Mesenchymal stem cell (in vitro differentiated cells and primary cell): ENCODE data around the gene TNNC1.

ENCODE experiments used
- DNase-seq: peaks from one replicate; pipeline ENCODE4 v3.0.0-alpha.2; 2013
- H2AFZ ChIP-seq: one replicate; pipeline ENCODE4 v1.6.1; 2013; ENCODE audit warnings: low read depth, mild to moderate bottlenecking, control low read depth, inconsistent platforms, low read length, moderate library complexity
- H2AK5ac ChIP-seq: 2 replicates; pipeline ENCODE4 v1.6.1; 2013; ENCODE audit warnings: low read length, moderate library complexity, mild to moderate bottlenecking, inconsistent platforms; ENCODE audit not compliant: severe bottlenecking
- H2BK120ac ChIP-seq: one replicate; pipeline ENCODE4 v1.6.1; 2013; ENCODE audit warnings: low read depth, mild to moderate bottlenecking, inconsistent platforms, low read length, moderate library complexity
- H2BK12ac ChIP-seq, 2 experiments: one replicate each; pipeline ENCODE4 v1.6.1; 2013; ENCODE audit warnings: inconsistent platforms in 2 of 2, low read length in 2 of 2, mild to moderate bottlenecking in 2 of 2, moderate library complexity in 2 of 2, control low read depth in 1 of 2
- H2BK15ac ChIP-seq: one replicate; pipeline ENCODE4 v1.6.1; 2013; ENCODE audit warnings: mild to moderate bottlenecking, low read depth, inconsistent platforms; ENCODE audit not compliant: poor library complexity, severe bottlenecking
- H2BK5ac ChIP-seq: 2 replicates; pipeline ENCODE4 v1.6.1; 2013; ENCODE audit warnings: low read depth, mild to moderate bottlenecking, low read length, control low read depth, inconsistent platforms; ENCODE audit not compliant: poor library complexity, severe bottlenecking
- H3K14ac ChIP-seq, 2 experiments: one replicate each; pipeline ENCODE4 v1.6.1; 2013; ENCODE audit warnings: inconsistent platforms in 2 of 2, low read length in 2 of 2, control low read depth in 1 of 2, mild to moderate bottlenecking in 1 of 2, moderate library complexity in 1 of 2
- H3K18ac ChIP-seq, 2 experiments: one replicate each; pipeline ENCODE4 v1.6.1; 2013; ENCODE audit warnings: inconsistent platforms in 2 of 2, low read length in 2 of 2, control low read depth in 1 of 2, low read depth in 1 of 2, mild to moderate bottlenecking in 1 of 2
- H3K23ac ChIP-seq, 2 experiments: one replicate each; pipeline ENCODE4 v1.6.1; 2013; ENCODE audit warnings: inconsistent platforms in 2 of 2, low read length in 2 of 2, mild to moderate bottlenecking in 2 of 2, moderate library complexity in 2 of 2, control low read depth in 1 of 2
- H3K27ac ChIP-seq: 2 replicates; pipeline ENCODE4 v1.5.1; 2013; ENCODE audit warnings: mild to moderate bottlenecking, moderate library complexity, low read length, control low read depth, inconsistent platforms; ENCODE audit not compliant: poor library complexity, severe bottlenecking
- H3K27me3 ChIP-seq, 2 experiments: 2 replicates each; pipeline versions ENCODE4 v1.6.1 to v1.7.0; 2013; ENCODE audit warnings: low read length in 2 of 2, mild to moderate bottlenecking in 2 of 2, moderate library complexity in 2 of 2, control low read depth in 1 of 2, inconsistent platforms in 1 of 2; ENCODE audit not compliant: control insufficient read depth in 1 of 2, insufficient read depth in 1 of 2
- H3K36me3 ChIP-seq, 2 experiments: 2 replicates each; pipeline versions ENCODE4 v1.6.1 to v1.7.0; 2013; ENCODE audit warnings: low read length in 2 of 2, control low read depth in 1 of 2, inconsistent platforms in 1 of 2, low read depth in 1 of 2, mild to moderate bottlenecking in 1 of 2; ENCODE audit not compliant: insufficient read depth in 2 of 2, control insufficient read depth in 1 of 2
- H3K4ac ChIP-seq, 2 experiments: one replicate each; pipeline ENCODE4 v1.6.1; 2013; ENCODE audit warnings: inconsistent platforms in 2 of 2, low read length in 2 of 2, mild to moderate bottlenecking in 2 of 2, moderate library complexity in 2 of 2, control low read depth in 1 of 2, low read depth in 1 of 2
- H3K4me1 ChIP-seq: 2 replicates; pipeline ENCODE4 v1.6.1; 2013; ENCODE audit warnings: low read depth, low read length, control low read depth; ENCODE audit not compliant: control insufficient read depth, insufficient read depth
- H3K4me2 ChIP-seq: 2 replicates; pipeline ENCODE4 v1.6.1; 2013; ENCODE audit warnings: low read length, mild to moderate bottlenecking, inconsistent platforms; ENCODE audit not compliant: poor library complexity, severe bottlenecking
- H3K4me3 ChIP-seq, 2 experiments: 2 replicates each; pipeline versions ENCODE4 v1.5.1 to v1.7.0; 2013; ENCODE audit warnings: low read length in 2 of 2, mild to moderate bottlenecking in 2 of 2, control low read depth in 1 of 2, low read depth in 1 of 2; ENCODE audit not compliant: insufficient read depth in 1 of 2
- H3K79me1 ChIP-seq: replicated peaks from 2 replicates; pipeline ENCODE4 v1.6.1; 2013; ENCODE audit warnings: mild to moderate bottlenecking, control low read depth, low read length, inconsistent platforms; ENCODE audit not compliant: poor library complexity, severe bottlenecking
- H3K9ac ChIP-seq: 2 replicates; pipeline ENCODE4 v1.7.0; 2013; ENCODE audit warnings: mild to moderate bottlenecking, low read length, moderate library complexity
- H3K9me3 ChIP-seq: 2 replicates; pipeline ENCODE4 v1.7.0; 2013; ENCODE audit warnings: mild to moderate bottlenecking, low read length; ENCODE audit not compliant: control insufficient read depth
- H4K8ac ChIP-seq: one replicate; pipeline ENCODE4 v1.6.1; 2013; ENCODE audit warnings: inconsistent platforms, mild to moderate bottlenecking, low read length, moderate library complexity
- H4K91ac ChIP-seq: one replicate; pipeline ENCODE4 v1.6.1; 2013; ENCODE audit warnings: mild to moderate bottlenecking, low read length, inconsistent platforms
- WGBS: methylation state at CpG from one replicate; pipeline ENCODE4 v1.1.7; 2013; ENCODE audit warnings: mixed read lengths; 5-methylcytosine and 5-hydroxymethylcytosine counted together

The TNNC1 gene

GRCh38 chr3:52494445-52494844 is 40.6 kb upstream of the TNNC1 start:
- H2AK5ac ChIP-seq = no peak overlapping the region
- no peak overlapping the region for H3K4ac ChIP-seq
- no peak overlapping the region for H3K23ac ChIP-seq
- peaks cover 40 to 53% of the 10 kb centered on the region in 2 experiments for H3K36me3 ChIP-seq
- no peak overlapping the region for H2BK5ac ChIP-seq
- peaks cover 17% of the 10 kb centered on the region for H3K79me1 ChIP-seq
- no peak overlapping the region for H3K14ac ChIP-seq
- no peaks in the 10 kb centered on the region for H3K9me3 ChIP-seq
- no peaks in the 10 kb centered on the region for H3K27me3 ChIP-seq
- H3K4me1 ChIP-seq = peaks cover 68% of the 10 kb centered on the region
- no peak overlapping the region for H2BK15ac ChIP-seq
- no peak overlapping the region for H2AFZ ChIP-seq
- peak overlapping the region in 1 of 2 experiments; percentile 26 for H3K18ac ChIP-seq
- H3K9ac ChIP-seq = no peak overlapping the region
- peak overlapping the region in 1 of 2 experiments; percentile 17 for H2BK12ac ChIP-seq
- H3K27ac ChIP-seq = no peak overlapping the region
- no peak for DNase-seq
- no peak overlapping the region for H2BK120ac ChIP-seq
- 89% methylated on average over 7 of the region's 7 CpGs for WGBS
- H3K4me3 ChIP-seq = no peak overlapping the region
- no peak overlapping the region for H4K8ac ChIP-seq
- no peak overlapping the region for H4K91ac ChIP-seq
- H3K4me2 ChIP-seq = no peak overlapping the region

GRCh38 chr3:52493232-52494017 is 39.6 kb upstream of the TNNC1 start:
- Histone ChIP-seq H2BK15ac (no peak overlapping the region), H2BK120ac (no peak overlapping the region), H3K27ac (no peak overlapping the region), H3K9me3 (no peaks in the 10 kb centered on the region), H3K4me2 (no peak overlapping the region), H3K9ac (no peak overlapping the region), H4K8ac (no peak overlapping the region), H3K36me3 (peaks cover 48 to 63% of the 10 kb centered on the region in 2 experiments), H4K91ac (peak overlapping the region; percentile 2), H3K4me1 (peaks cover 66% of the 10 kb centered on the region), H2BK12ac (no peak overlapping the region), H2AK5ac (no peak overlapping the region), H3K23ac (no peak overlapping the region), H3K79me1 (peaks cover 17% of the 10 kb centered on the region), H3K4me3 (no peak overlapping the region), H3K18ac (peak overlapping the region in 1 of 2 experiments; percentile 9), H2BK5ac (no peak overlapping the region), H3K14ac (no peak overlapping the region), H3K27me3 (no peaks in the 10 kb centered on the region), H2AFZ (no peak overlapping the region), H3K4ac (no peak overlapping the region)
- 93% methylated on average over 7 of the region's 7 CpGs for WGBS
- DNase-seq = no peak

- H4K8ac ChIP-seq = no peak overlapping the region
- no peak for DNase-seq
- no peak overlapping the region for H4K91ac ChIP-seq
- no peak overlapping the region for H3K27ac ChIP-seq
- H2BK15ac ChIP-seq = no peak overlapping the region
- H2AFZ ChIP-seq = no peak overlapping the region
- no peak overlapping the region for H3K23ac ChIP-seq
- H3K4me2 ChIP-seq = no peak overlapping the region
- H2AK5ac ChIP-seq = no peak overlapping the region
- no peak overlapping the region for H2BK5ac ChIP-seq
- H3K27me3 ChIP-seq = no peaks in the 10 kb centered on the region
- H3K4me3 ChIP-seq = no peak overlapping the region
- no peak overlapping the region for H3K9ac ChIP-seq
- peaks cover 21% of the 10 kb centered on the region for H3K79me1 ChIP-seq
- no peak overlapping the region for H2BK12ac ChIP-seq
- 97% methylated on average over 21 of the region's 21 CpGs for WGBS
- no peaks in the 10 kb centered on the region for H3K9me3 ChIP-seq
- no peak overlapping the region for H3K4ac ChIP-seq
- H3K36me3 ChIP-seq = peaks cover 62 to 76% of the 10 kb centered on the region in 2 experiments
- no peak overlapping the region for H2BK120ac ChIP-seq
- H3K18ac ChIP-seq = no peak overlapping the region
- no peak overlapping the region for H3K14ac ChIP-seq
- H3K4me1 ChIP-seq = peaks cover 59% of the 10 kb centered on the region
Observed at GRCh38 chr3:52492059-52492458, 38.2 kb upstream of the TNNC1 start.

GRCh38 chr3:52490939-52491526 is 37.2 kb upstream of the TNNC1 start:
- no peak overlapping the region for H4K8ac ChIP-seq
- peak overlapping the region; percentile 23 to 62 for H3K18ac ChIP-seq
- no peak overlapping the region for H2BK120ac ChIP-seq
- H3K4me3 ChIP-seq = no peak overlapping the region
- DNase-seq = peak; percentile 72
- H3K9ac ChIP-seq = no peak overlapping the region
- peaks cover 72 to 87% of the 10 kb centered on the region in 2 experiments for H3K36me3 ChIP-seq
- H2AK5ac ChIP-seq = peak overlapping the region; percentile 44
- no peak overlapping the region for H2BK12ac ChIP-seq
- H3K79me1 ChIP-seq = peaks cover 26% of the 10 kb centered on the region
- no peak overlapping the region for H3K4ac ChIP-seq
- peaks cover 52% of the 10 kb centered on the region for H3K4me1 ChIP-seq
- peak overlapping the region; percentile 0 for H4K91ac ChIP-seq
- H2AFZ ChIP-seq = no peak overlapping the region
- H3K27ac ChIP-seq = peak overlapping the region; percentile 77
- no peaks in the 10 kb centered on the region for H3K9me3 ChIP-seq
- WGBS = 71% methylated on average over 23 of the region's 23 CpGs
- no peaks in the 10 kb centered on the region for H3K27me3 ChIP-seq
- no peak overlapping the region for H2BK5ac ChIP-seq
- peak overlapping the region in 1 of 2 experiments; percentile 59 for H3K23ac ChIP-seq
- no peak overlapping the region for H3K4me2 ChIP-seq
- no peak overlapping the region for H2BK15ac ChIP-seq
- H3K14ac ChIP-seq = no peak overlapping the region
